Endothelial cell of umbilical vein (primary cell): ENCODE results near the gene FAR1. TPM values are rescaled to one million over a fixed set of nuclear protein-coding genes. Genes with fewer than 3 reads are reported as not detected.

ENCODE experiments used
- BruUV-seq: library from RNA; stranded (reverse); fragments of 400-500 nt; replicated peaks from 2 replicates; lab custom pipeline; 2021; lab: Mats Ljungman, UMichigan
- CTCF ChIA-PET: fragments of 300-600, 350-600 bp; sonication (Branson Sonifier 250); formaldehyde crosslinking; loops from one replicate; lab custom pipeline; 2021; ENCODE audit warnings: antibody characterized with exemption, inconsistent platforms; lab: Charles Lee
- POLR2A ChIA-PET: fragments of 300-600, 350-600 bp; sonication (Branson Sonifier 250); formaldehyde crosslinking; loops from one replicate; lab custom pipeline; 2021; ENCODE audit warnings: antibody characterized with exemption, inconsistent platforms; lab: Charles Lee
- DNase-seq: peaks from one replicate; pipeline ENCODE4 v3.0.0-alpha.2; 2011; ENCODE audit warnings: low read depth, low spot score
- FAIRE-seq: peaks from 2 replicates; lab custom pipeline; 2011; peaks lifted over from hg19 to GRCh38; lab: Jason Lieb, UNC
- H2AFZ ChIP-seq: 2 replicates; pipeline ENCODE4 v1.6.0; 2012; ENCODE audit warnings: low read depth, low read length, control low read depth, inconsistent platforms
- H3K27ac ChIP-seq: 2 replicates; pipeline ENCODE4 v1.5.1; 2011; ENCODE audit warnings: low read depth, mild to moderate bottlenecking, control low read depth, low read length, moderate library complexity; ENCODE audit not compliant: insufficient read depth
- H3K27me3 ChIP-seq, 2 experiments: 2 replicates each; pipeline versions ENCODE4 v1.6.0 to v1.6.1; 2011; ENCODE audit warnings: low read length in 2 of 2, mixed read lengths in 1 of 2; ENCODE audit not compliant: control insufficient read depth in 2 of 2, insufficient read depth in 2 of 2
- H3K36me3 ChIP-seq, 2 experiments: 2 replicates in 1 of 2; 3 replicates in 1 of 2; pipeline ENCODE4 v1.5.1; 2011; ENCODE audit warnings: low read length in 2 of 2, mild to moderate bottlenecking in 1 of 2, moderate library complexity in 1 of 2; ENCODE audit not compliant: control insufficient read depth in 2 of 2, insufficient read depth in 2 of 2; ENCODE audit errors: extremely low read depth in 1 of 2
- H3K4me1 ChIP-seq: 3 replicates; pipeline ENCODE4 v1.5.1; 2011; ENCODE audit warnings: mild to moderate bottlenecking, low read length; ENCODE audit not compliant: control insufficient read depth, insufficient read depth; ENCODE audit errors: extremely low read depth
- H3K4me2 ChIP-seq: 2 replicates; pipeline ENCODE4 v1.6.1; 2011; ENCODE audit warnings: low read length, control low read depth, mixed read lengths; ENCODE audit not compliant: insufficient read depth
- H3K4me3 ChIP-seq, 3 experiments: fragments of 200-600 bp in 1 of 3; sonication (generic), shearing (Covaris generic) in 1 of 3; replicated peaks in 1 of 3; 2 replicates each; pipeline ENCODE4 v1.5.1; 2011 to 2016; ENCODE audit warnings: control low read depth in 3 of 3, low read length in 3 of 3, mild to moderate bottlenecking in 2 of 3, inconsistent platforms in 1 of 3, low read depth in 1 of 3, moderate library complexity in 1 of 3; ENCODE audit not compliant: insufficient read depth in 1 of 3
- H3K79me2 ChIP-seq: 2 replicates; pipeline ENCODE4 v1.6.0; 2012; ENCODE audit warnings: low read length, inconsistent platforms; ENCODE audit not compliant: control insufficient read depth, insufficient read depth
- H3K9ac ChIP-seq: replicated peaks from 2 replicates; pipeline ENCODE3; 2011; ENCODE audit warnings: low read length, control low read depth; ENCODE audit not compliant: insufficient read depth; ENCODE audit errors: extremely low read depth
- H3K9me1 ChIP-seq: replicated peaks from 3 replicates; pipeline ENCODE4 v1.6.0; 2011; ENCODE audit warnings: mild to moderate bottlenecking, low read length; ENCODE audit not compliant: control insufficient read depth, insufficient read depth; ENCODE audit errors: extremely low read depth
- H3K9me3 ChIP-seq: replicated peaks from 2 replicates; pipeline ENCODE4 v1.5.1; 2012; ENCODE audit warnings: low read length, inconsistent platforms; ENCODE audit not compliant: control insufficient read depth, insufficient read depth
- H4K20me1 ChIP-seq: replicated peaks from 2 replicates; pipeline ENCODE3; 2011; ENCODE audit warnings: mild to moderate bottlenecking, low read length; ENCODE audit not compliant: control insufficient read depth, insufficient read depth; ENCODE audit errors: extremely low read depth
- CTCF ChIP-seq, 2 donors: IDR thresholded peaks; 1 replicate in 1 of 2; 2 replicates in 1 of 2; pipeline ENCODE4 v1.5.1; 2011; ENCODE audit warnings: low read length in 2 of 2, mild to moderate bottlenecking in 2 of 2, moderate library complexity in 2 of 2, control low read depth in 1 of 2, inconsistent platforms in 1 of 2, low read depth in 1 of 2; ENCODE audit not compliant: insufficient read depth in 1 of 2; ENCODE audit errors: extremely low read depth in 1 of 2
- EZH2 ChIP-seq: IDR thresholded peaks from 2 replicates; pipeline ENCODE4 v1.6.1; 2012; ENCODE audit warnings: borderline replicate concordance, low read depth, mild to moderate bottlenecking, moderate library complexity, low read length, inconsistent platforms; ENCODE audit not compliant: severe bottlenecking
- FOS ChIP-seq: IDR thresholded peaks from 2 replicates; pipeline ENCODE4 v1.6.1; 2011; ENCODE audit warnings: mild to moderate bottlenecking, low read length, moderate library complexity, borderline replicate concordance; ENCODE audit not compliant: insufficient read depth
- GATA2 ChIP-seq: IDR thresholded peaks from 2 replicates; pipeline ENCODE4 v1.7.0; 2011; ENCODE audit warnings: low read depth, mild to moderate bottlenecking, moderate library complexity, mixed read lengths, low read length; ENCODE audit not compliant: insufficient read length, insufficient read depth
- POLR2A ChIP-seq: IDR thresholded peaks from 2 replicates; pipeline ENCODE4 v1.6.1; 2012; ENCODE audit warnings: low read depth, mild to moderate bottlenecking, control low read depth, low read length
- dilution Hi-C: fragments of 300-500 bp; cut with MboI; formaldehyde crosslinking; loops from one replicate; pipeline ENCODE4 v1.15.0; 2019; ENCODE audit warnings: low sequenced_read_pairs; ENCODE audit not compliant: extremely low pct_ligation_motif_present
- intact Hi-C: fragments of 100-400 bp; cut with micrococcal nuclease; formaldehyde crosslinking; loops from one replicate; pipeline ENCODE4 v1.10.0; 2022
- polyA plus RNA-seq, 4 experiments: library from polyadenylated mRNA; depleted of rRNA in 3 of 4; stranded (reverse) in 3 of 4; unstranded in 1 of 4; fragments of >200 nt; gene quantifications; 2 replicates each; pipeline versions ENCODE4 v1.2.1 to v1.2.3, GENCODE V29; 2011 to 2012; ENCODE audit warnings: missing spikeins in 1 of 4
- total RNA-seq: library from RNA; stranded (reverse); gene quantifications from 2 replicates; pipeline ENCODE4 v1.2.3, GENCODE V29; 2021

FAR1 gene
- total and polyA plus RNA-seq, 2 donors (not counting 3 experiments of a cell fraction or from before 2014, with no cell fraction given): 29.5 to 76.4 TPM

- Histone ChIP-seq H2AFZ (no peak overlapping the region), H3K4me3 (no peak overlapping the region), H3K9me3 (no peaks in the 10 kb centered on the region), H3K9ac (no peak overlapping the region), H3K27me3 (no peaks in the 10 kb centered on the region), H3K4me2 (no peak overlapping the region), H3K9me1 (no peaks in the 10 kb centered on the region), H3K36me3 (peaks cover 3 to 14% of the 10 kb centered on the region in 2 experiments), H4K20me1 (peaks cover 4% of the 10 kb centered on the region), H3K4me1 (peaks cover 18% of the 10 kb centered on the region), H3K27ac (no peak overlapping the region), H3K79me2 (peaks cover 2% of the 10 kb centered on the region)
- TF ChIP-seq GATA2 (no peak), CTCF (IDR thresholded peaks at IDR 0.05; ENCODE audit: extremely low read depth in 1 of 2, insufficient read depth in 1 of 2, low read depth in 1 of 2, low read length in 2 of 2) (no peak), FOS (no peak), EZH2 (no peak), POLR2A (no peak)
- intact Hi-C loops: no loop called here
- no TSS peak for BruUV-seq
- no peak for FAIRE-seq
- dilution Hi-C loops: no loop called here
- ChIA-PET POLR2A (no interaction called here), CTCF (no interaction called here)
- DNase-seq: no peak
Measured at GRCh38 chr11:13728076-13728475, 59.6 kb downstream of the FAR1 start.

GRCh38 chr11:13734530-13734929 is 66.1 kb downstream of the FAR1 start:
- no peaks in the 10 kb centered on the region for H3K27me3 ChIP-seq
- FAIRE-seq: no peak

More at GRCh38 chr11:13734530-13734929, 66.1 kb downstream of the FAR1 start:
- Histone ChIP-seq H3K9me1 (no peaks in the 10 kb centered on the region), H3K4me3 (no peak overlapping the region), H4K20me1 (no peaks in the 10 kb centered on the region), H3K36me3 (no peaks in the 10 kb centered on the region), H3K4me1 (no peaks in the 10 kb centered on the region), H3K27ac (no peak overlapping the region), H3K9me3 (no peaks in the 10 kb centered on the region), H3K4me2 (no peak overlapping the region), H2AFZ (no peak overlapping the region), H3K79me2 (no peaks in the 10 kb centered on the region), H3K9ac (no peak overlapping the region)
- intact Hi-C loops (no loop called here), dilution Hi-C loops (no loop called here)
- TF ChIP-seq POLR2A: no peak
- DNase-seq: no peak
- no TSS peak for BruUV-seq
- POLR2A ChIA-PET: interaction anchor here (0.6 kb wide), 1 partner anchor 47 kb away, joined by 4 read pairs; no protein-coding TSS in a partner anchor
- CTCF ChIA-PET: no interaction called here
